ENCODE results near the gene SLCO3A1.
A peak's percentile ranks its signal among the peaks of the same experiment; 100 is the strongest.

The SLCO3A1 gene

DNA sequence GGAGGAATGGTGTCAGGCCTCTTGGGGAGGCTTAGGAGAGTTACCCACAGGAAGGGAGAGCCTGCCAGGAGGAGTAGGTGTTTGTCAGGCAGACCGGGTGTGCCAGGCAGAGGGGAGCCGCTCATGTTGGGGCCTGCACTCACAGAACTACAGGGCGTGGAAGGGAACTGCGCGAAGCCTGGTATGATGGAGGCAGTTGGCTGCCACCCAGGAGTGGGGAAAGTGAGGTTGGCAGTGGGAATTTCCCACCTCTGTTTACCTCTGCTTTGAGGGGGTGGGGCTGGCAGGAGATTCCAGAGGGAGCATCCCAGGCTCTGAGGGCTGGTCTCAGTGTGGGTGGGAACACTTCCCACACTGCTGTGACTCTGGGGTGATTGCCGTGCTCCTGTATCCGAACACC, 99.9 kb downstream of the SLCO3A1 start:
- no peak overlapping the region for H3K27ac ChIP-seq (replicated peaks)
- TF ChIP-seq SPI1 (IDR thresholded peaks at IDR 0.05; ENCODE audit: borderline replicate concordance, low read depth) (no peak), POLR2AphosphoS5 (IDR thresholded peaks at IDR 0.05; ENCODE audit: low read depth) (no peak), GABPA (IDR thresholded peaks at IDR 0.05; ENCODE audit: low read depth) (no peak)
- TF ChIP-seq, protein P1, sequence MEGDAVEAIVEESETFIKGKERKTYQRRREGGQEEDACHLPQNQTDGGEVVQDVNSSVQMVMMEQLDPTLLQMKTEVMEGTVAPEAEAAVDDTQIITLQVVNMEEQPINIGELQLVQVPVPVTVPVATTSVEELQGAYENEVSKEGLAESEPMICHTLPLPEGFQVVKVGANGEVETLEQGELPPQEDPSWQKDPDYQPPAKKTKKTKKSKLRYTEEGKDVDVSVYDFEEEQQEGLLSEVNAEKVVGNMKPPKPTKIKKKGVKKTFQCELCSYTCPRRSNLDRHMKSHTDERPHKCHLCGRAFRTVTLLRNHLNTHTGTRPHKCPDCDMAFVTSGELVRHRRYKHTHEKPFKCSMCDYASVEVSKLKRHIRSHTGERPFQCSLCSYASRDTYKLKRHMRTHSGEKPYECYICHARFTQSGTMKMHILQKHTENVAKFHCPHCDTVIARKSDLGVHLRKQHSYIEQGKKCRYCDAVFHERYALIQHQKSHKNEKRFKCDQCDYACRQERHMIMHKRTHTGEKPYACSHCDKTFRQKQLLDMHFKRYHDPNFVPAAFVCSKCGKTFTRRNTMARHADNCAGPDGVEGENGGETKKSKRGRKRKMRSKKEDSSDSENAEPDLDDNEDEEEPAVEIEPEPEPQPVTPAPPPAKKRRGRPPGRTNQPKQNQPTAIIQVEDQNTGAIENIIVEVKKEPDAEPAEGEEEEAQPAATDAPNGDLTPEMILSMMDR (IDR thresholded peaks at IDR 0.05; ENCODE audit: insufficient read depth, low read length), result no peak
- TF ChIP-seq, protein P2, sequence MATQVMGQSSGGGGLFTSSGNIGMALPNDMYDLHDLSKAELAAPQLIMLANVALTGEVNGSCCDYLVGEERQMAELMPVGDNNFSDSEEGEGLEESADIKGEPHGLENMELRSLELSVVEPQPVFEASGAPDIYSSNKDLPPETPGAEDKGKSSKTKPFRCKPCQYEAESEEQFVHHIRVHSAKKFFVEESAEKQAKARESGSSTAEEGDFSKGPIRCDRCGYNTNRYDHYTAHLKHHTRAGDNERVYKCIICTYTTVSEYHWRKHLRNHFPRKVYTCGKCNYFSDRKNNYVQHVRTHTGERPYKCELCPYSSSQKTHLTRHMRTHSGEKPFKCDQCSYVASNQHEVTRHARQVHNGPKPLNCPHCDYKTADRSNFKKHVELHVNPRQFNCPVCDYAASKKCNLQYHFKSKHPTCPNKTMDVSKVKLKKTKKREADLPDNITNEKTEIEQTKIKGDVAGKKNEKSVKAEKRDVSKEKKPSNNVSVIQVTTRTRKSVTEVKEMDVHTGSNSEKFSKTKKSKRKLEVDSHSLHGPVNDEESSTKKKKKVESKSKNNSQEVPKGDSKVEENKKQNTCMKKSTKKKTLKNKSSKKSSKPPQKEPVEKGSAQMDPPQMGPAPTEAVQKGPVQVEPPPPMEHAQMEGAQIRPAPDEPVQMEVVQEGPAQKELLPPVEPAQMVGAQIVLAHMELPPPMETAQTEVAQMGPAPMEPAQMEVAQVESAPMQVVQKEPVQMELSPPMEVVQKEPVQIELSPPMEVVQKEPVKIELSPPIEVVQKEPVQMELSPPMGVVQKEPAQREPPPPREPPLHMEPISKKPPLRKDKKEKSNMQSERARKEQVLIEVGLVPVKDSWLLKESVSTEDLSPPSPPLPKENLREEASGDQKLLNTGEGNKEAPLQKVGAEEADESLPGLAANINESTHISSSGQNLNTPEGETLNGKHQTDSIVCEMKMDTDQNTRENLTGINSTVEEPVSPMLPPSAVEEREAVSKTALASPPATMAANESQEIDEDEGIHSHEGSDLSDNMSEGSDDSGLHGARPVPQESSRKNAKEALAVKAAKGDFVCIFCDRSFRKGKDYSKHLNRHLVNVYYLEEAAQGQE (IDR thresholded peaks at IDR 0.05; ENCODE audit: insufficient replicate concordance, low read depth), result no peak
- no peaks in the 10 kb centered on the region for H3K27me3 ChIP-seq (ENCODE audit: insufficient read depth, poor library complexity, severe bottlenecking)
- no peak for DNase-seq (ENCODE audit: low read depth in 1 of 2, low spot score in 1 of 2)
- H3K4me3 ChIP-seq (replicated peaks; ENCODE audit: insufficient read depth, low read length), result no peak overlapping the region

DNA sequence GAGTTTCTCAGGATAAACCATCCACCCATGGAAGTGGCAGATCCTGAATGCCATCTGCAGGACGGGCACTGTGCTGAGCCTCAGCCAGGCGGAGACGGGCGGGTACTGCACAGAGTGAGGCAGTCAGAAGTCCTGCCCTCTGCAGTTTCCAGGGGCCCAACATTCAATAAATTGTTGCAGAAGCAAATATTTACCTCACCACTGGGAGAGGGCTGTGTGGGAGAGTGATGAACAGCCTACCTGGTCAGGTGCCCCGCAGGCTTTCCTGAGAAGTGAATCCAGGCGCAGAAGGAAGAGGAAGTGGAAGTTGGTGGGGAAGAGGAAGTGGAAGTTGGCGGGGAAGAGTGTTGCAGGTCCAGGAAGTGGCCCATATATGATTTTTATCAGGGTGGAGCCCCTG, 100.8 kb downstream of the SLCO3A1 start:
- Histone ChIP-seq H3K27ac (replicated peaks) (no peak overlapping the region), H3K4me3 (replicated peaks; ENCODE audit: insufficient read depth, low read length) (no peak overlapping the region), H3K27me3 (ENCODE audit: insufficient read depth, poor library complexity, severe bottlenecking) (no peaks in the 10 kb centered on the region)
- peak; percentile 80 for TF ChIP-seq SPI1 (IDR thresholded peaks at IDR 0.05; ENCODE audit: borderline replicate concordance, low read depth)
- TF ChIP-seq, protein P2 (IDR thresholded peaks at IDR 0.05; ENCODE audit: insufficient replicate concordance, low read depth), result no peak
- DNase-seq (ENCODE audit: low read depth in 1 of 2, low spot score in 1 of 2), result peak in 1 of 2 experiments; percentile 49

DNA sequence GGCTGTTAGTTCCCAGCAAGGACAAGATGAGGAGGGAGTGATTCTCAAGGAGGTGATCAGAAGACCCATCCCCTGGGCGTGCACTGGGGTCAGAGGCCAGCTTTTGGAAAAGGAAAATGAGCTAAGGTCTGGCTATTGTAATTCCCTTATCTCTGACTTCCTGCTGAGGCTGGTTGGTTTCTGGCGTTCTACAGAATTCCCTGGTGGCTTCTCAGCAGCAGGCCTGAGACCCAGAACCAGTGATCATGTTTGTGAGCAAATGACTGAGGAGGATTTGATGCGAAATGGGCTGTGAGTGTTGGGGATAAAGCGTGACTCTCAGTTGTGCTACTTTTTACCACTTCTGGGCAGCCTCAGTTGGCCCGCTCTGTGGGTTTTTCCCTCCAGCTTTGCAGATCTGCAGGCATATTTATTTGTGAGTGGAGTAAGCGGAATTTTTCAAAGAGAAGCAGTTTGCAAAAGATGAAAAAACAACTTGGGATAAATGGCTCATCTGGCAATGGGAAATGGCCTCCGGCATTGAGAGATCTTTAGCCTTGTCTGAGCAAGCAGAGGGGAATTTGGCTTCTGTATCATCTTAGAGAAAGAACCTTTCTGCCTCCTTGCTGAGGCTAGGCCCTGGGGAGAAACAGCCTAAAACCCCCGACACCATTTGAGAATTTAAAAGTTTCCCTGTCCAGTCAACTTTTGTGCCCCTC, 102.7 kb downstream of the SLCO3A1 start:
- Histone ChIP-seq H3K27ac (replicated peaks) (no peak overlapping the region), H3K4me3 (replicated peaks; ENCODE audit: insufficient read depth, low read length) (no peak overlapping the region), H3K27me3 (ENCODE audit: insufficient read depth, poor library complexity, severe bottlenecking) (no peaks in the 10 kb centered on the region)
- no peak for TF ChIP-seq SPI1 (IDR thresholded peaks at IDR 0.05; ENCODE audit: borderline replicate concordance, low read depth)
- TF ChIP-seq POLR2AphosphoS5 (IDR thresholded peaks at IDR 0.05; ENCODE audit: low read depth), result no peak
- TF ChIP-seq, protein P1 (IDR thresholded peaks at IDR 0.05; ENCODE audit: insufficient read depth, low read length), result no peak
- TF ChIP-seq, protein P2 (IDR thresholded peaks at IDR 0.05; ENCODE audit: insufficient replicate concordance, low read depth), result no peak
- TF ChIP-seq GABPA (IDR thresholded peaks at IDR 0.05; ENCODE audit: low read depth), result no peak
- no peak for DNase-seq (ENCODE audit: low read depth in 1 of 2, low spot score in 1 of 2)

Data from HL-60 (cell line).